Activated CD4-positive, alpha-beta T cell treated with anti-CD3 and anti-CD28 coated beads, Interleukin-2, amount 10 ng/mL, durations not matched to agents 24 days and 14 days (primary cell): Measurements from ENCODE around the gene WIPF2. TPM values are rescaled to one million over a fixed set of nuclear protein-coding genes. Genes with fewer than 3 reads are reported as not detected.
"Not testable (repeated sequence)": the region's sequence is repeated elsewhere in the genome, so short reads cannot be mapped to it uniquely, and the experiment has no call there.

Experiments
- DNase-seq: peaks from one replicate; pipeline ENCODE4 v3.0.0; 2022
- H3K27ac Mint-ChIP-seq: one replicate; pipeline ENCODE4 v1.8.0; 2022; ENCODE audit warnings: mild to moderate bottlenecking, mixed read lengths
- H3K27me3 Mint-ChIP-seq: one replicate; pipeline ENCODE4 v1.8.0; 2022; ENCODE audit warnings: mixed read lengths
- H3K36me3 Mint-ChIP-seq: one replicate; pipeline ENCODE4 v1.8.0; 2022; ENCODE audit warnings: low read depth, mild to moderate bottlenecking, mixed read lengths
- H3K4me1 Mint-ChIP-seq: one replicate; pipeline ENCODE4 v1.8.0; 2021; ENCODE audit warnings: mixed read lengths
- H3K4me3 Mint-ChIP-seq: one replicate; pipeline ENCODE4 v1.8.0; 2022; ENCODE audit warnings: mild to moderate bottlenecking, moderate library complexity, mixed read lengths
- H3K9me3 Mint-ChIP-seq: one replicate; pipeline ENCODE4 v1.8.0; 2021; ENCODE audit warnings: mixed read lengths
- intact Hi-C: fragments of 100-400 bp; cut with micrococcal nuclease; formaldehyde crosslinking; loops from one replicate; pipeline ENCODE4 v1.15.1; 2023
- total RNA-seq: library from RNA; stranded (reverse); gene quantifications from 2 replicates; pipeline ENCODE4 v1.2.3, GENCODE V29; 2022

The WIPF2 gene
- total RNA-seq, 1 donor from 2014 or later: 25.5 TPM

DNA sequence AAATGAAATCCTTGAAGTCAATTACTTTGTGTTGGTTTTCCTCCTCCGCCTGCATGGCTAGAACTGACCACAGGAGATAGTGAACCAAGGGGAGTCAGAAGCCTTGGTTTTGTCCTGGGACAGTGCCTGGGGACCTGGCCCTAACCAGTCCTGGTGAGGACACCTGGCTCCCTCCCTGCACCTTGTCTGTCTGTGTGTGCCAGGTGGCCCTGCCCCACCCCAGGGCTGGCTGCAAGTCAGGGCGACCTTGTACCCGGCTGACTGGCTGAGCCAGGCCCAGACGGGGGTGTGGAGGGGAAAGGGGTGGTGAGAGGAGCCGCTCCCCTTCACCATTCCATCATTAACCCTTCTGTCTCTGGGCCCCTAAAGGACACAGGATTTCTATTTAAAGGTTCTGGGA, 38.4 kb upstream of the WIPF2 start:
- H3K36me3 Mint-ChIP-seq: peaks cover 12% of the 10 kb centered on the region
- no peak overlapping the region for H3K27ac Mint-ChIP-seq
- no peak overlapping the region for H3K4me3 Mint-ChIP-seq
- H3K9me3 Mint-ChIP-seq: no peaks in the 10 kb centered on the region
- intact Hi-C loops: no loop called here
- peaks cover 12% of the 10 kb centered on the region for H3K4me1 Mint-ChIP-seq
- no peak for DNase-seq
- no peaks in the 10 kb centered on the region for H3K27me3 Mint-ChIP-seq

DNA sequence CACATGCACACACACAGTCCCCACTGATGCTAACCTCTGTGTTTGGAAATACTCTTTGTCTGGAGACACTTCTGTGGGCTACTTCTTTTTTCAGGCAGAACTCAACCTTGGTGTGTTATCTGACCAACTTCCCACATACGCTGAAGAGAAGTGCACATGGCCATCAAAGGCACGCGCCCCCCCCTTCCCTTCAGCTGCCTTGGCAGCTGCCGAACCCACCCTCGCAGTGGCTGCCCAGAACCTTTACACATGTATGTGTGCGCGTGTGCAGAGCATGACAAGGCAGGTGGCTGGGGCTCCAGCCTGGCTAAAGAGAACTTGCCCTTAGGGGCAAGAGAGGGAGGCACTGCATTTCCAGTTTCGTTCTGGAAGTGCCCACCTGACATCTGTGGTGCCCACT, 37.9 kb upstream of the WIPF2 start:
- Mint-ChIP-seq H3K36me3 (peaks cover 7% of the 10 kb centered on the region), H3K4me3 (no peak overlapping the region), H3K27me3 (no peaks in the 10 kb centered on the region), H3K4me1 (peaks cover 12% of the 10 kb centered on the region), H3K27ac (no peak overlapping the region), H3K9me3 (no peaks in the 10 kb centered on the region)
- intact Hi-C loops: no loop called here
- no peak for DNase-seq

DNA sequence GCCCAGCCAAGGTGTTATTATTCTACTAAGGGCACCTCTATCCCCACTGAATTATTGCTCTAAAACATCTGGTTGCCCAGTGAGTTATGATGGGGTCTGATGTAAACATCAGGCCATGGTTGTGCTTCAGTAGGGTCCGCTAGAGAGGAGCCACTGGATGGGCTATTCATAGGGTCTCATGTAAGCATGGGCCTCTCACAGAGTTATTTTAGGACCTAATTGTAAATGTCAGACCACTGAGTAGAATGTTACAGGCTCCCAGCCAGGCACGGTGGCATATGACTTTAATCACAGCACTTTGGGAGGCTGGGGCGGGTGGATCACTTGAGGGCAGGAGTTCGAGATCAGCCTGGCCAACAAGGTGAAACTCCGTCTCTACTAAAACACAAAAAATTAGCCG, 36.5 kb upstream of the WIPF2 start:
- intact Hi-C loops: no loop called here
- Mint-ChIP-seq H3K27me3 (no peaks in the 10 kb centered on the region), H3K4me3 (no peak overlapping the region), H3K9me3 (no peaks in the 10 kb centered on the region), H3K27ac (no peak overlapping the region), H3K4me1 (peaks cover 5% of the 10 kb centered on the region), H3K36me3 (no peaks in the 10 kb centered on the region)
- DNase-seq: no peak

DNA sequence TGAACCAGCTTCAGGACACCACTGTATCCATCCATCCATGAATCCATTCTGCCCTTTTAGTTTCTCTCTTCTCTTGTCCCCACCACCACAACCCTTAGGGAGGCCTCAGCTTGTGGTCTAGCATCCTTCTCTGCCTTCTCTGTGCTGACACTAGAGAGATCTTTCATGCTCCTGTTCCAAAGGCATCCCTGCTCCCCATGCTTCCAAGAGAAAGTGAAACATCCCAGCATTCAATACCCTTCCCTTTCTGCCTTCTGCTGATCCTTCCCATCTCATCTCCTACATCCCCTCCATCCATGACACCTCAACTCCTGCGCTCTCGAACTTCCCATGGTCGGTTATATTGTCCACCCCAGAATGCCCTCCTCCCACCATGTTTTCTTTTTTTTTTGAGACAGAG, 31.9 kb upstream of the WIPF2 start:
- Mint-ChIP-seq H3K27ac (no peak overlapping the region), H3K36me3 (peaks cover 3% of the 10 kb centered on the region), H3K27me3 (peaks cover 6% of the 10 kb centered on the region), H3K9me3 (no peaks in the 10 kb centered on the region), H3K4me3 (no peak overlapping the region), H3K4me1 (peaks cover 5% of the 10 kb centered on the region)
- intact Hi-C loops: no loop called here
- DNase-seq: no peak

DNA sequence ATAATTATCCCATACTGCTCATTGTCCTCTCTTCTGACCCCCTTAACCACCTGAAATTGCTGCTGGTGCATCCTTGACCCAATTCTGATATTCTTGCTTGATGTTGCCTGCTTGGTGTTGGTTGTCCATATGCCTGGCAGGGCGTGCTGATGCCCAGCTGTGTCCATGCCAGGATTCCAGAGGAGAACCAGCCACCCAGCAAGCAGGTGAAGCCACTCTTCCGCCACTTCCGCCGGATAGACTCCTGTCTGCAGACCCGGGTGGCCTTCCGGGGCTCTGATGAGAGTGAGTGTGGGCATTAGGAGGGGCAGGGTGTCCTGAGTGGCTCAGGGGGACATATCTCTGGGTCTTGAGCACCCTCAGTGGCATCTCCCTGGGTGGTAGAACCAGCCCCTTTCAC, 30.4 kb upstream of the WIPF2 start:
- H3K9me3 Mint-ChIP-seq: no peaks in the 10 kb centered on the region
- no peak for DNase-seq
- H3K27ac Mint-ChIP-seq: no peak overlapping the region
- H3K4me1 Mint-ChIP-seq: peaks cover 8% of the 10 kb centered on the region
- H3K27me3 Mint-ChIP-seq: peaks cover 6% of the 10 kb centered on the region
- intact Hi-C loops: no loop called here
- no peak overlapping the region for H3K4me3 Mint-ChIP-seq
- H3K36me3 Mint-ChIP-seq: peaks cover 3% of the 10 kb centered on the region

DNA sequence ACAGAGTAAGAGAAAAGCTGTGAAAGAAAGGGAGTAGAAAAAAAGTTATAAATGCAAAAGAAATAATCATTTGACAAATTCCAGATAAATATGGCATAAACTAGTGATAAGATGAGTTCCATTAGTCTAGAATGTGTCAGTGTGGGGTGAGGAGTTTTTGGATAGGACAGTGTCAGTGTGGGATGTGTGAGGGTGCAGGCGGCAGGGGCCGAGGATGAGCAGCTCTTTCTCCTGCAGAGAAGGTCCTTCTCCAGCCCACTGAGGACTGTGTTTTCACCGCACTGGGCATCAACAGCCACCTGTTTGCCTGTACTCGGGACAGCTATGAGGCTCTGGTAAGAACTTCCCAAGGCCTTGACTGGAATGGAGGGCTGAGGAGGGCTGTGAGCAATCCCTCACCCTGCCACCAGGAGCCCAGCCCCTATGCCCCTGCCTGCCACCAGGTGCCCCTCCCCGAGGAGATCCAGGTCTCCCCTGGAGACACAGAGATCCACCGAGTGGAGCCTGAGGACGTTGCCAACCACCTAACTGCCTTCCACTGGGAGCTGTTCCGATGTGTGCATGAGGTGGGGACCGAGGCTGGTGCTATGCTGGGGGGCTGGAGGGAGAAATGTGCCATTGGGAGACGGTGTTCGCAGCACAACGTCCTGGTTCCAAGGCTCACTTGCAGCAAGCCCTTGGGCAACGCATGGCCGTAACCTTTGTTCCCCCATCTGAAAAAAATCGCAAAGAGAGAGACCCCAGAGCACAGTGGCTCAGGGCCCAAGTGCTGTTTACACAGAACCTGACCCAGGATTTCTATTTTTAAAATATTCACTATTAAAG, 28.7 kb upstream of the WIPF2 start:
- Mint-ChIP-seq H3K9me3 (no peaks in the 10 kb centered on the region), H3K4me3 (peak overlapping the region; percentile 85), H3K36me3 (peaks cover 6% of the 10 kb centered on the region), H3K27ac (no peak overlapping the region), H3K27me3 (peaks cover 6% of the 10 kb centered on the region), H3K4me1 (peaks cover 11% of the 10 kb centered on the region)
- intact Hi-C loops: loop anchor here (1.0 to 10.0 kb wide), 2 partner anchors 77 to 176 kb away; partner anchors contain the start of gene CSF3
- DNase-seq: peak; percentile 69

DNA sequence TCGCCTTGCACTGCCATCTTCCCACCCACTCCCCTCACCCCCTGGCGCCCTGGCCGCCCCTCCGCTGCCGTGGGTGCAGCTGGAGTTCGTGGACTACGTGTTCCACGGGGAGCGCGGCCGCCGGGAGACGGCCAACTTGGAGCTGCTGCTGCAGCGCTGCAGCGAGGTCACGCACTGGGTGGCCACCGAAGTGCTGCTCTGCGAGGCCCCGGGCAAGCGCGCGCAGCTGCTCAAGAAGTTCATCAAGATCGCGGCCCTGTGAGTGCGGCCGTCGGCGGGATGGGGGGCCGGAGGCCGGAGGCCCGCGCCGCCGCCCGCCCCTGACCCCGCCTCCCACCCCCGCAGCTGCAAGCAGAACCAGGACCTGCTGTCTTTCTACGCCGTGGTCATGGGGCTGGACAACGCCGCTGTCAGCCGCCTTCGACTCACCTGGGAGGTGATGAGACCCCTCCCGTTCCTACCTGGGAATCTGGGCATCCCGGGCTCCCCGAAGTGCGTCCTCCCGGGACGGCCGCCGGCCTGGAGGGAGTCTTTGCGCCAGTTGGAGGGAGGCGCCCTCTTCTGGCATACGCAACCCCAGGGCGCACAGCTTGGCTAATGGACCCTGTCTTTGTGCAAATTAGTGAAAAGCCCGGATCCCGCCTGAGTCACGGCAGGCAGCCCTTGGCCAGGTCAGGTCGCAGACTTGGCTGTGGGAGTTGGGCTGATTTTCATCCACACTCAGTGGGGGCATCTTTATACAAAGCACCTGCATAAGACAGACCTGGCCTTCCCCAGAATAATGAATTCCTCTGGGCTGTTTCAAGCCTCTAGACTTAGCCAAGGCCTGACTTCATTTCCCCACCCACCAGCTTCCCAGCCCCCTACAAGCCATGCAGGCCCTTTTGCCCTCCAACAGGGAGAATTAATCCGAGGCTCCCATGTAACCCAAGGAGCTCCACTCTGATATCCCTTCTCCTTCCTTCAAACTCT, 27.6 kb upstream of the WIPF2 start:
- Mint-ChIP-seq H3K27ac (peak overlapping the region; percentile 76), H3K4me1 (peaks cover 11% of the 10 kb centered on the region), H3K9me3 (no peaks in the 10 kb centered on the region), H3K27me3 (peaks cover 6% of the 10 kb centered on the region), H3K36me3 (peaks cover 6% of the 10 kb centered on the region), H3K4me3 (peak overlapping the region; percentile 85)
- intact Hi-C loops: loop anchor here (1.0 to 10.0 kb wide), 2 partner anchors 78 to 177 kb away; partner anchors contain the start of gene CSF3
- peak; percentile 91 for DNase-seq

DNA sequence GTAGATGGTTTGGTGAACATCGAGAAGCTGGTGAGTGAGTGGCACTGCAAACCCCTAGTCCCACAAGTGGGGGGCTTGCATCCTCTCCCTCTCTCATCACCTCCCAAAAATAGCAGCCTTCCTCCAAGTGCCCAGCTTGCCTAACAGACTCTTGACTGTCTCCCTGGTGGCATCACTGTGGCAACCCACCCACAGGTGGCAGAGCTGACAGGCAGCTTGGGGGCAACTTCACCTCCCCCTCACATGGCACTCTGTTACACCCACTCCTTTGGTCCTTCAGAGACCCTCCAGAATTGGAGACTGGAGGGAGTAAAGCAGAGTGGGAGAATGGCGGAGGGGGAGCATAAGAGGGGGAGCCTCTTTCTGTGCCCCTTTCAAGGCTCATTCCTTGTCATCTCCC, 26.1 kb upstream of the WIPF2 start:
- Mint-ChIP-seq H3K9me3 (no peaks in the 10 kb centered on the region), H3K27ac (no peak overlapping the region), H3K27me3 (peaks cover 6% of the 10 kb centered on the region), H3K4me1 (peaks cover 8% of the 10 kb centered on the region), H3K36me3 (peaks cover 6% of the 10 kb centered on the region), H3K4me3 (no peak overlapping the region)
- DNase-seq: no peak
- intact Hi-C loops: loop anchor here (10.0 kb wide), 1 partner anchor 178 kb away; the partner anchor contains the start of gene CSF3

DNA sequence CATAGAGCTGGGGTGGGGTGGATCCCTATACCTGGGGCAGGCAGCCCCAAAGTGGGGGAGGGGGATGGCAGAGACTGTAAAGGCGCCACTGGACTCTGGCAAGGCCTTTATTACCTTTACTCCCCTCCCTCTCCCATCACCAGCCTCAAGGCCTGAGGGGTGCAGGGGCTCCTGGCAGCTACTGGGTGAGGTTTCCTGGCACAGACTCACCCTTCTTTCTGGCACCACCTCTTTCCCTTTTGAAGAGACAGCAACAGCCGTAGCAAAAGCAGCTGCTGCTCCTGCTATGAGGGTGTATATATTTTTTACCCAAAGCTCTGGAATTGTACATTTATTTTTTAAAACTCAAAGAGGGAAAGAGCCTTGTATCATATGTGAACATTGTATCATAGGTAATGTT, 24.3 kb upstream of the WIPF2 start:
- Mint-ChIP-seq H3K4me1 (peaks cover 8% of the 10 kb centered on the region), H3K27ac (no peak overlapping the region), H3K27me3 (peaks cover 6% of the 10 kb centered on the region), H3K9me3 (no peaks in the 10 kb centered on the region), H3K36me3 (peaks cover 6% of the 10 kb centered on the region), H3K4me3 (no peak overlapping the region)
- intact Hi-C loops: loop anchor here (10.0 kb wide), 1 partner anchor 180 kb away; the partner anchor contains the start of gene CSF3
- no peak for DNase-seq

DNA sequence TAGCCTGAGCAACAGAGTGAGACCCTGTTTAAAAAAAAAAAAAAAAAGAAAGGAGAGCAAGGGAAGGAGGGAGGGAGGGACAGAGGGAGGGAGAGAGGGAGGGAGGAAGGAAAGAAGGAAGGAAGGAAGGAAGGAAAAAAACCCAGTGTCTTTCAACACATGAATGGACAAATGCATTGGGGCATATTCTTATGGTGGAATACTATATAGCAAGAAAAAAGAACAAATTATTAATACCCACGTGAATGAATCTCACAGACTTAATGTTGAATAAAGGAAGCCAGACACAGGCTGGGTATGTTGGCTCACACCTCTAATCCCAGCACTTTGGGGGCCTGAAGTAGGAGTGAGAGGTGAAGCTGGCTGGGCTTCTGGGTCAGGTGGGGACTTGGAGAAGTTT, 21.6 kb upstream of the WIPF2 start:
- intact Hi-C loops: loop anchor here (10.0 kb wide), 1 partner anchor 183 kb away; the partner anchor contains the start of gene CSF3
- H3K27me3 Mint-ChIP-seq: peaks cover 3% of the 10 kb centered on the region
- no peak overlapping the region for H3K27ac Mint-ChIP-seq
- H3K4me3 Mint-ChIP-seq: no peak overlapping the region
- H3K36me3 Mint-ChIP-seq: peaks cover 3% of the 10 kb centered on the region
- peaks cover 11% of the 10 kb centered on the region for H3K4me1 Mint-ChIP-seq
- H3K9me3 Mint-ChIP-seq: no peaks in the 10 kb centered on the region
- DNase-seq: no peak

DNA sequence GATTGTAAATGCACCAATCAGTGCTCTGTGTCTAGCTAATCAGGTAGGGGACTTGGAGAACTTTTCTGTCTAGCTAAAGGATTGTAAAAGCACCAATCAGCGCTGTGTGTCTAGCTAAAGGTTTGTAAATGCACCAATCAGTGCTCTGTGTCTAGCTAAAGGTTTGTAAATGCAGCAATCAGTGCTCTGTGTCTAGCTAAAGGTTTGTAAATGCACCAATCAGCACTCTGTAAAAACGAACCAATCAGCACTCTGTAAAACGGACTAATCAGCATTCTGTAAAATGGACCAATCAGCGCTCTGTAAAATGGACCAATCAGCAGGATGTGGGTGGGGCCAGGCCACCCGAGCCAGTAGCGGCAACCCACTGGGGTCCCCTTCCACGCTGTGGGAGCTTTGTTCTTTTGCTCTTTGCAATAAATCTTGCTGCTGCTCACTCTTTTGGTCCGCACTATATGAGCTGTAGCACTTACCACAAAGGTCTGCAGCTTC, 21.1 kb upstream of the WIPF2 start:
- H3K36me3 Mint-ChIP-seq, H3K9me3 Mint-ChIP-seq, H3K27me3 Mint-ChIP-seq, H3K27ac Mint-ChIP-seq, H3K4me1 Mint-ChIP-seq: not testable (repeated sequence)
- DNase-seq: peak; percentile 80
- intact Hi-C loops: loop anchor here (10.0 kb wide), 1 partner anchor 183 kb away; the partner anchor contains the start of gene CSF3
- H3K4me3 Mint-ChIP-seq: peak overlapping the region; percentile 40

DNA sequence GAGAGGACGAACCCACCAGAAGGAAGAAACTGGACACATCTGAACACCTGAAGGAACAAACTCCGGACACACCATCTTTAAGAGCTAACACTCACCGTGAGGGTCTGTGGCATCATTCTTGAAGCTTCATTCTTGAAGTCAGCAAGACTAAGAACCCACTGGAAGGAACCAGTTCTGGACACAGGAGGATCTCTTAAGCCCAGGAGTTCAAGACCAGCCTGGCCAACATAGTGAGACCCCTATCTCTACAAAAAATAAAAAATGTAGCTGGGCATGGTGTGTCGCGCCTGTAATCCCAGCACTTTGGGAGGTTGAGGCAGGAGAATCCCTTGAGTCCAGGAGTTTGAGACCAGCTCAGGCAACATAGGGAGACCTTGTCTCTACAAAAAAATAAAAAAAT, 20.5 kb upstream of the WIPF2 start:
- H3K4me1 Mint-ChIP-seq: peaks cover 9% of the 10 kb centered on the region
- H3K36me3 Mint-ChIP-seq: peaks cover 3% of the 10 kb centered on the region
- H3K4me3 Mint-ChIP-seq: peak overlapping the region; percentile 40
- H3K9me3 Mint-ChIP-seq: no peaks in the 10 kb centered on the region
- H3K27ac Mint-ChIP-seq: no peak overlapping the region
- H3K27me3 Mint-ChIP-seq: peaks cover 8% of the 10 kb centered on the region
- intact Hi-C loops: loop anchor here (10.0 kb wide), 1 partner anchor 184 kb away; the partner anchor contains the start of gene CSF3
- DNase-seq: no peak

DNA sequence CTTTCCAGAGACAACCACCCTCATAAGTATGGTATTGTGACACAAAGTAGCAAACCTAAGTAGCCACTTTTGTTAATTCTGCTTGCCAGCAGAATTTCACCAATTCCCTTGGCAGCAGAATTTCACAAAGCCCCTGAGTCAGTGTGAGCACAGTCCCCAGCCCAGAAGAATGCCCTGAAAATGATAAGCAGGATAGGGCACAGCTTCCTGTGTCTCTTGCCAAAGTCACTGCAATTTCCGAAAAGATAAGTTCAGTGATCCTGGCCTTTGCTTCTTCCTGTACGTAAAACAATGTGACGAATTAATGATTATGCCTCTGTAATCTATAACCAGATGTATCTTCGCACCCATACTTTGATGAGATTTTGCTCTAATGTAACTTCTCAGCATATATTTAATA, 16.0 kb upstream of the WIPF2 start:
- Mint-ChIP-seq H3K27me3 (peaks cover 14% of the 10 kb centered on the region), H3K4me3 (no peak overlapping the region), H3K9me3 (no peaks in the 10 kb centered on the region), H3K4me1 (peaks cover 6% of the 10 kb centered on the region), H3K36me3 (no peaks in the 10 kb centered on the region), H3K27ac (no peak overlapping the region)
- DNase-seq: no peak
- intact Hi-C loops: no loop called here
